Measurements from ENCODE around the gene MGAT4B. TPM values are rescaled to one million over a fixed set of nuclear protein-coding genes. Genes with fewer than 3 reads are reported as not detected.
"Not testable (repeated sequence)": the region's sequence is repeated elsewhere in the genome, so short reads cannot be mapped to it uniquely, and the experiment has no call there.

Gene MGAT4B
- total and polyA plus RNA-seq, 12 donors = 58.6 to 123 (median 98.0) TPM

DNA sequence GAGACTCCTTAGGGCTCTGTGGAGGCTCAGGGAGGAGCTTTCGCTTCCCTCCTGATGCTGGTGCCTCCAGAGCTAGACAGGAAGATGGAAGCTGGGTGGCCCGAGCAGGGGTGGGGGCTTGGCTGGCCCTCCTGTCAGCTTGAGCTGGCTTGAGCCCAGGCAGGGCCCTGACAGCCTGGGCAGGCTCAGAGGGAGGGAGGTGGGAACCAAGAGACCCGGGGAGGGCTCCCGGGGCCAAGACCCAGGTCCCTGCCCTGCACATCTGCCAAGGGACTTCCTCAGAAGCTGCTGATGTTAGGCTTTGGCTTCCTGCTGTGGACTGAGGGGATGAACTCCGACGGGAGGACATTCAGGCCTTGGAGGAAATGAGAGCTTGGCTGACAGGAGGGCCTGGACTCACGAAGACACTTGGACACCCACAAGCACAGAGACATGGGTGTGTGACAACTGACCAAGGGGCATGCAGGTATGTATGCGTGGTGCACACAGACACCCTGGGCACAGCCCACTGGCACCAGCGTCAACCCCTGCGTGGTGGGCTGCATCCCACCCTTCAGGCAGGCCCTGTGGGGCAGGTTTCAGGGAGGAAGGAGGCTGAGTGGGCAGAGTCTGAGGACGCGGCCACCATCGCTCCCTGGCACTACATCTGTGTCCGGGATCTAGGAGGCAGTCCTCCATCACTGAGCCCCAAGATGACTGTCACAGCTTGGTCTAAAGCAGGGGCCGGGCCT, 14.6 kb downstream of the MGAT4B start:
- Histone ChIP-seq H3K9me3 (no peaks in the 10 kb centered on the region), H3K4me3 (no peak overlapping the region), H3K36me3 (peaks cover 0 to 1% (median 0%) of the 10 kb centered on the region in 9 donors), H3K27me3 (no peaks in the 10 kb centered on the region), H3K27ac (peak overlapping the region; percentile 32 to 92 (median 82)), H3K4me1 (peaks cover 33 to 54% (median 53%) of the 10 kb centered on the region in 9 donors)
- intact Hi-C loops (cut with DNase I) = loop anchor here in 1 of 10 donors (2.0 kb wide), 1 partner anchor 21 kb away; no protein-coding TSS in a partner anchor
- DNase-seq (peak in 1 of 2 donors; percentile 55), ATAC-seq (peak in 4 of 8 donors; percentile 0 to 13 (median 4))
- WGBS, 2 donors = 62 to 64% methylated on average over 15 of the region's 15 CpGs
- TF ChIP-seq, protein P1, sequence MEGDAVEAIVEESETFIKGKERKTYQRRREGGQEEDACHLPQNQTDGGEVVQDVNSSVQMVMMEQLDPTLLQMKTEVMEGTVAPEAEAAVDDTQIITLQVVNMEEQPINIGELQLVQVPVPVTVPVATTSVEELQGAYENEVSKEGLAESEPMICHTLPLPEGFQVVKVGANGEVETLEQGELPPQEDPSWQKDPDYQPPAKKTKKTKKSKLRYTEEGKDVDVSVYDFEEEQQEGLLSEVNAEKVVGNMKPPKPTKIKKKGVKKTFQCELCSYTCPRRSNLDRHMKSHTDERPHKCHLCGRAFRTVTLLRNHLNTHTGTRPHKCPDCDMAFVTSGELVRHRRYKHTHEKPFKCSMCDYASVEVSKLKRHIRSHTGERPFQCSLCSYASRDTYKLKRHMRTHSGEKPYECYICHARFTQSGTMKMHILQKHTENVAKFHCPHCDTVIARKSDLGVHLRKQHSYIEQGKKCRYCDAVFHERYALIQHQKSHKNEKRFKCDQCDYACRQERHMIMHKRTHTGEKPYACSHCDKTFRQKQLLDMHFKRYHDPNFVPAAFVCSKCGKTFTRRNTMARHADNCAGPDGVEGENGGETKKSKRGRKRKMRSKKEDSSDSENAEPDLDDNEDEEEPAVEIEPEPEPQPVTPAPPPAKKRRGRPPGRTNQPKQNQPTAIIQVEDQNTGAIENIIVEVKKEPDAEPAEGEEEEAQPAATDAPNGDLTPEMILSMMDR (IDR thresholded peaks at IDR 0.05) = no peak

DNA sequence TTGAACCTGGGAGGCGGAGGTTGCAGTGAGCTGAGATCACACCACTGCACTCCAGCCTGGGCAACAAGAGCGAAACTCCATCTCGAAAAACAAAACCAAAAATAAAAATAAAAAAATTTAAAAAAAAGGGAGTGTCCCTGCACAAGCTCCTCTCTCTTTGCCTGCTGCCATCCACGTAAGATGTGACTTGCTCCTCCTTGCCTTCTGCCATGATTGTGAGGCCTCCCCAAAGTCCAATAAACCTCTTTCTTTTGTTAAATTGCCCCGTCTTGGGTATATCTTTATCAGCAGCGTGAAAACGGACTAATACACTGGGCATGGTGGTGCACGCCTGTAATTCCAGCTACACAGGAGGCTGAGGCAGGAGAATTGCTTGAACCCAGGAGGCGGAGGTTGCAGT, 17.4 kb downstream of the MGAT4B start:
- H3K4me1 ChIP-seq = peaks cover 19 to 30% (median 29%) of the 10 kb centered on the region in 9 donors
- H3K27me3 ChIP-seq; intact Hi-C loops (cut with DNase I); H3K9me3 ChIP-seq; DNase-seq; H3K4me3 ChIP-seq; ATAC-seq; H3K36me3 ChIP-seq; H3K27ac ChIP-seq: not testable (repeated sequence)
- WGBS, 2 donors = 95 to 97% methylated on average over 9 of the region's 9 CpGs

DNA sequence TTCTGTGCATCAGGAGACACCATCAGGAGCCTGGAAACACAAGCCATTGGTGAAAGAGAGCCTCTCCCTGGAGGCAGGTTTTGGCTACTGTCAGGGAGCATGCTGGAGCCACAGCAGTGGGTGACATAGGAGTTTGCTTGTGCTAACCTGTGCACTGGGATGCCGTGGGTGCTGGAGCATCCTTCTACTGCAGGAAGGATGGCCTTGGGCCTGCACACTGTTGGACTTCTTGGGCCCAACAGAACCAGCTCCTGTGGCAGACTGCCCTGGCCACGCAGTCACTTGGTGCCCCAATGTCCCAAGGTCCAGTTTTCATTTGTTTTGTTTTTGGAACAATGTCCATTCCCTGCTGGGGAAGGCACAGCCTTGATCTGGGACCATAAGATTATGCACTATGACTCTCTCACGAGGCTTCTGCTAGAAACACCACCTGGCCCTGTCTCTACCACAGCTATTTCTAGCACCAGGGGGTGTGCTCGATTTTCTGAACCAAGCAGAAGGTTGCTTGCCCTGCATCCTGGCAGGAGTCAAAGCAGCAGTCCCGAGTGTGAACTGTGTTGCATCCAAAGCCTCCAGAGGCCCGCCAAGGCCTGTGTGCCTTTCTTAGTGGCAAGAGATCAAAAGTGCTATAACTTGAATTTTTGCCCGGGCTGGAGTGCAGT, 18.3 kb downstream of the MGAT4B start:
- H3K27ac ChIP-seq = no peak overlapping the region
- H3K9me3 ChIP-seq = no peaks in the 10 kb centered on the region
- ATAC-seq (no peak), DNase-seq (no peak)
- WGBS, 2 donors = 87 to 92% methylated on average over 7 of the region's 7 CpGs
- intact Hi-C loops (cut with DNase I) = no loop called here
- no peak overlapping the region for H3K4me3 ChIP-seq
- H3K36me3 ChIP-seq = no peaks in the 10 kb centered on the region
- TF ChIP-seq, protein P1 (IDR thresholded peaks at IDR 0.05) = no peak
- H3K27me3 ChIP-seq = no peaks in the 10 kb centered on the region
- H3K4me1 ChIP-seq = peaks cover 11 to 21% (median 19%) of the 10 kb centered on the region in 9 donors

DNA sequence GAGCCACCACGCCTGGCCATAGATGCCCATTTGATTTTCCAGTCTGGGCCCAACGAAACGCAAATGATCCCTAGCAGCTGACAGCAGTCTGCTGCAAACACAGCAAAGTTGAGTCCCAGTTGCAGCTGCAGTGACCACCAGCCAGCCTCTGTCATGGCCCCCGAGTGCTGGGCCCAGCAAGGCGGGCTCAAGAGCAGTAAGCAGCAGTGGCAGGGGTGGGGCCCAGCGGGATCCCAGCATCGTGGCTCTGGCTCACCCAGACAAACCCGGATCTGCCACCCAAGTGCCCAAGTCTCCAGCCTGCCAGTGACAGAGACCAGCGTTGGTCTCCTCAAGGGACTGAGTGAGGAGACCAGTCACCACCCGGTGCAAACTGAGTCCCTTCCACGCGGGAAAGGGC, 19.8 kb downstream of the MGAT4B start:
- Histone ChIP-seq H3K9me3 (no peaks in the 10 kb centered on the region), H3K27me3 (no peaks in the 10 kb centered on the region), H3K4me1 (peaks cover 2 to 10% (median 5%) of the 10 kb centered on the region in 9 donors), H3K27ac (no peak overlapping the region), H3K36me3 (peaks cover 0 to 3% (median 0%) of the 10 kb centered on the region in 9 donors), H3K4me3 (no peak overlapping the region)
- TF ChIP-seq, protein P1 (IDR thresholded peaks at IDR 0.05) = no peak
- ATAC-seq (no peak), DNase-seq (no peak)
- intact Hi-C loops (cut with DNase I) = no loop called here
- WGBS, 2 donors = 83 to 92% methylated on average over 12 of the region's 12 CpGs
